Lung (tissue), 12 donors: Measurements from ENCODE around the gene NPIPB2. TPM values are rescaled to one million over a fixed set of nuclear protein-coding genes. Genes with fewer than 3 reads are reported as not detected.

Experiments used
- ATAC-seq: fragments of 200-7000 bp; cut with Tn5 transposase; one replicate; pipeline ENCODE4 v1.9.1; 2020; ENCODE audit warnings: moderate number of reproducible peaks; ENCODE audit not compliant: insufficient read depth, low FRiP score
- DNase-seq, 3 donors: peaks; one replicate each; pipeline ENCODE4 v3.0.0-alpha.2; 2013 to 2017
- H3K27ac ChIP-seq, 2 donors: one replicate each; pipeline ENCODE4 v1.5.1; 2013; ENCODE audit warnings: mild to moderate bottlenecking in 2 of 2, moderate library complexity in 2 of 2, control low read depth in 1 of 2, inconsistent platforms in 1 of 2, low read depth in 1 of 2, low read length in 1 of 2
- H3K27me3 ChIP-seq, 3 donors: one replicate each; pipeline ENCODE4 v1.5.1; 2013; ENCODE audit warnings: low read length in 2 of 3; ENCODE audit not compliant: control insufficient read depth in 3 of 3, insufficient read depth in 3 of 3
- H3K36me3 ChIP-seq, 4 donors: one replicate each; pipeline ENCODE4 v1.5.1; 2013; ENCODE audit warnings: low read length in 4 of 4, mild to moderate bottlenecking in 1 of 4, moderate library complexity in 1 of 4; ENCODE audit not compliant: control insufficient read depth in 4 of 4, insufficient read depth in 4 of 4
- H3K4me1 ChIP-seq, 5 donors: one replicate each; pipeline ENCODE4 v1.5.1; 2013; ENCODE audit warnings: low read length in 5 of 5, mild to moderate bottlenecking in 2 of 5, moderate library complexity in 1 of 5; ENCODE audit not compliant: control insufficient read depth in 5 of 5, insufficient read depth in 5 of 5
- H3K4me3 ChIP-seq: one replicate; pipeline ENCODE4 v1.5.1; 2013; ENCODE audit warnings: mild to moderate bottlenecking, control low read depth, moderate library complexity
- H3K9ac ChIP-seq, 2 donors: one replicate each; pipeline ENCODE4 v1.5.1; 2013; ENCODE audit warnings: low read length in 2 of 2, control low read depth in 1 of 2; ENCODE audit not compliant: insufficient read depth in 1 of 2
- H3K9me3 ChIP-seq, 4 donors: one replicate each; pipeline ENCODE4 v1.5.1; 2013; ENCODE audit warnings: low read length in 3 of 4, mild to moderate bottlenecking in 1 of 4, moderate library complexity in 1 of 4; ENCODE audit not compliant: control insufficient read depth in 4 of 4, insufficient read depth in 3 of 4
- CTCF ChIP-seq: IDR thresholded peaks from 2 replicates; pipeline ENCODE4 v1.5.1; 2012; ENCODE audit warnings: mild to moderate bottlenecking; ENCODE audit errors: control extremely low read depth, extremely low read depth
- WGBS, 2 donors: extraction: QIAGEN DNeasy Blood & Tissue Kit; methylation state at CpG; one replicate each; pipeline ENCODE4 v1.1.7; 2013; 5-methylcytosine and 5-hydroxymethylcytosine counted together
- polyA plus RNA-seq, 2 donors: library from polyadenylated mRNA; stranded (reverse); fragments of 200-250 nt; gene quantifications; one replicate each; pipeline ENCODE4 v1.2.1, GENCODE V29; 2013
- total RNA-seq, 2 donors: library from RNA; depleted of rRNA in 1 of 2; stranded (reverse); fragments of >200 nt in 1 of 2; gene quantifications; one replicate each; pipeline ENCODE4 v1.2.1, GENCODE V29; 2014 to 2021
- donor health status: control.
- donor health status: control.
- donor health status: Bipolar disorder and iron deficiency.
- donor health status: healthy.
- donor health status: DM: yes; HTN: yes; CAD: no.

The NPIPB2 gene
- total and polyA plus RNA-seq, 4 donors, result 5.5 to 10.1 (median 7.5) TPM

- Histone ChIP-seq H3K4me3 (no peak overlapping the region), H3K9ac (no peak overlapping the region), H3K36me3 (peaks cover 0 to 7% (median 2%) of the 10 kb centered on the region in 4 donors), H3K4me1 (peaks cover 3 to 14% (median 10%) of the 10 kb centered on the region in 5 donors), H3K27me3 (no peaks in the 10 kb centered on the region), H3K27ac (no peak overlapping the region), H3K9me3 (no peaks in the 10 kb centered on the region)
- DNase-seq (no peak), ATAC-seq (no peak)
- 91% methylated on average over 8 of the region's 8 CpGs for WGBS, 2 donors
- no peak for TF ChIP-seq CTCF
Measured at GRCh38 chr16:11907160-11907970, 34.5 kb downstream of the NPIPB2 start.

- Histone ChIP-seq H3K9me3 (no peaks in the 10 kb centered on the region), H3K9ac (no peak overlapping the region), H3K4me3 (no peak overlapping the region), H3K4me1 (peaks cover 0 to 8% (median 0%) of the 10 kb centered on the region in 5 donors), H3K36me3 (peaks cover 0 to 7% (median 2%) of the 10 kb centered on the region in 4 donors), H3K27me3 (no peaks in the 10 kb centered on the region), H3K27ac (no peak overlapping the region)
- TF ChIP-seq CTCF, result no peak
- WGBS, 2 donors, result 96 to 98% methylated on average over 6 of the region's 6 CpGs
- no peak for ATAC-seq
- no peak for DNase-seq
Measured at GRCh38 chr16:11903906-11904305, 37.9 kb downstream of the NPIPB2 start.

GRCh38 chr16:11901091-11901490 lies 40.8 kb downstream of the NPIPB2 start:
- no peak for DNase-seq
- WGBS, 2 donors, result 78 to 87% methylated on average over 3 of the region's 3 CpGs
- H3K27ac ChIP-seq, result no peak overlapping the region

More at GRCh38 chr16:11901091-11901490, 40.8 kb downstream of the NPIPB2 start:
- H3K27me3 ChIP-seq, result no peaks in the 10 kb centered on the region
- H3K9me3 ChIP-seq, result no peaks in the 10 kb centered on the region
- H3K4me3 ChIP-seq, result no peak overlapping the region
- H3K36me3 ChIP-seq, result peaks cover 3 to 6% (median 3%) of the 10 kb centered on the region in 4 donors
- no peak for TF ChIP-seq CTCF
- H3K4me1 ChIP-seq, result peaks cover 0 to 10% (median 0%) of the 10 kb centered on the region in 5 donors
- ATAC-seq, result no peak
- H3K9ac ChIP-seq, result no peak overlapping the region
